T-helper 2 cell treated with Interferon-gamma antibody and Interleukin-4, amounts not matched to agents 100 ng/mL and 5 ng/mL, for 36 hours (primary cell): Measurements from ENCODE around the gene AIP. TPM values are rescaled to one million over a fixed set of nuclear protein-coding genes. Genes with fewer than 3 reads are reported as not detected.

ENCODE experiments used
- intact Hi-C: fragments of 100-400 bp; cut with micrococcal nuclease; formaldehyde crosslinking; loops from one replicate; pipeline ENCODE4 v1.15.1; 2023
- total RNA-seq: library from RNA; stranded (reverse); gene quantifications from 2 replicates; pipeline ENCODE4 v1.2.3, GENCODE V29; 2022

The AIP gene
- 150 and 157 TPM in 2 replicates for total RNA-seq

DNA sequence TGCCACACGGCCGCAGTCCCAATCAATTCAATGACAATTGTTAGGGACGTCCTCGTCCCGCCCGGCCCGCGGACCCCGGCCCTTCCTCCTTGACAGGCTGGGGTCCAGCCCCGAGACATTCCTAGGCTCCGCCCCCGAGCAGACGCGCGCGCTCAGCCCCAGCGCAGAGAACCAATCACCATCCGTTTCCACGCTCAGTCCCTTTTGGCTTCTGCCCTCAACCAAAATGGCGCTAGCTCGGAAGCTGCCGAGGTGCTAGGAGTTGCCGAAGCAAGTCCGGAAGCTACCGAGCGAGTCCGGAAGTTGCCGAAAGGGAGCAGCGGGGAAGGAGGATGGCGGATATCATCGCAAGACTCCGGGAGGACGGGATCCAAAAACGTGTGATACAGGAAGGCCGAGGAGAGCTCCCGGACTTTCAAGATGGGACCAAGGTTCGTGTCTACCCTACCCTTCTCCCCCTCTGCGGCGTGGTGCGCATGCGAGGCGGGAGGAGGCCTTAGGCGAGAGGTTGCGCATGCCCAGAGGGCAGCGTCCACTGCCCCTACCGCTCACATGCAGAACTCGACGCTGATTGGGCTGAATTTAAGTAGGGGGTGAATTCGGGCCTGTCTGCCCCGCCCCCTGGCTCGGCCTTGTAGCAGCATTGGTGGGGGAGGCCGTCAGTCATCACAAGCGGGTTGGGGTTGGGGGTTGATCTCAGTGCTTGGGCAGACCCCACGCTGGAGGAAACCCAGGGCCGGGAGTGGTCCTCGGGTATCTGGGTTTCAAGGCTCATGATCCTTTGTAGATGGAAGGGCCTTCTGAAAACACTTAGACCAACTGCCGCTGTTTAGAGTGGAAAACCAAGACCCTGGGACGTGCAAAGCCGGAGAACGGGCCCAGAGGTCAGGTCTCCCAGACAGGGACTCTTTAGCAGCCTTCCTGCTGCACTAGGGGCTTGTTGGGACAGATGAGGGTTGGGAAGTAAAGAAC is at the start of gene AIP:
Gene AIP (plus strand): TSS at position 200 of the 972 bp plus-strand sequence. CDS start 133 bp downstream, at position 333.
- intact Hi-C loops: loop anchor here (1.0 kb wide), 2 partner anchors 55 to 130 kb away; partner anchors contain the start of genes POLD4 and RPS6KB2

DNA sequence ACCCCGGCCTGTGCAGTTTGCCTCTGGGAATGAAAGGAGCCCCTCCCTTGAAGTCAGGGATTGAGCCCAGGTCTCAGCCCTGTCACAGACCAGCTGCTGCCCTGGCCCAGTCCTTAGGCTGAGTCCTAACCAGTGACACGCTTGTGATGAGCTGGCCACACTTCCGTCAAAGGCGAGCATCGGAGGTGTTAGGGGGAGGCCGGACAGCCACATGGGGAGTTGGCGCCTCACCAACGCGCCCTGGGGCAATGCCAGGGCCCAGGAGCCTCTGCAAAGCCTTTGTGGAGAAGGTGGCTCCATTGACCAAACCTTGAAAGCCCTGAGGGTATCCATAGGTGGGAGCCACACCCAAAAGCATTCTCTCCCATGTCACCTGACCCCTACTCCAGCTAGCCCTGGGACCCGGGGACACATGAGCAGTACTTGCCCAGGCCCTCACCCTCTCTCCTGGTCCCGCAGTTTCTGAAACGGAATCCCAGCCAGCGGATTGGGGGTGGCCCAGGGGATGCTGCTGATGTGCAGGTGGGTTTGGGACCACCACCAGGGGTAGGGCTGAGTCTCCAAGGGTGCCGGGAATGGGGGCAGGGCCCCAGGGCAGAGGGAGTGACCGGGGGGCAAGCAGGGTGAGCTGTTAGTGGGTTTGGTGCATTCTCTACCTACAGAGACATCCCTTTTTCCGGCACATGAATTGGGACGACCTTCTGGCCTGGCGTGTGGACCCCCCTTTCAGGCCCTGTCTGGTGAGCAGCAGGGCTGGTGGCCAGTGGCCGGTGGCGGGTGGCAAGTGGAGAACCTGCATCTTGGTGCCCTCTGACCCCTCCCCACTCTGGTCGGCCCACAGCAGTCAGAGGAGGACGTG is 49.1 kb upstream of the AIP start:
- intact Hi-C loops: no loop called here

DNA sequence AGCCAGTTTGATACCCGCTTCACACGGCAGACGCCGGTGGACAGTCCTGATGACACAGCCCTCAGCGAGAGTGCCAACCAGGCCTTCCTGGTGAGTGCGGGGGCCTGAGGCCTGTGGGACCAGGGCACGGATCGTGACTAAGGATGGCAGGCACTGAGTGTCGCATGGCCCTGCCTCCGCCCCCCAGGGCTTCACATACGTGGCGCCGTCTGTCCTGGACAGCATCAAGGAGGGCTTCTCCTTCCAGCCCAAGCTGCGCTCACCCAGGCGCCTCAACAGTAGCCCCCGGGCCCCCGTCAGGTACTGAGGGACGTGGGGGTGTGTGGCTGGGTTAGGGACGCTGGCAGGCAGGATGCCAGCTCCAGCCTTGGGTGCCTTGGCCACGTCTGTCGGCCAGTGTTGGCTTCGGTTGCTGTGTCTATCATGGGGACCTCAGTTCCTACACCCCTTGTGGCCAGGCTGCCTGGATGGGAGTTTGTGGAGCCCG is 48.4 kb upstream of the AIP start:
- intact Hi-C loops: no loop called here

DNA sequence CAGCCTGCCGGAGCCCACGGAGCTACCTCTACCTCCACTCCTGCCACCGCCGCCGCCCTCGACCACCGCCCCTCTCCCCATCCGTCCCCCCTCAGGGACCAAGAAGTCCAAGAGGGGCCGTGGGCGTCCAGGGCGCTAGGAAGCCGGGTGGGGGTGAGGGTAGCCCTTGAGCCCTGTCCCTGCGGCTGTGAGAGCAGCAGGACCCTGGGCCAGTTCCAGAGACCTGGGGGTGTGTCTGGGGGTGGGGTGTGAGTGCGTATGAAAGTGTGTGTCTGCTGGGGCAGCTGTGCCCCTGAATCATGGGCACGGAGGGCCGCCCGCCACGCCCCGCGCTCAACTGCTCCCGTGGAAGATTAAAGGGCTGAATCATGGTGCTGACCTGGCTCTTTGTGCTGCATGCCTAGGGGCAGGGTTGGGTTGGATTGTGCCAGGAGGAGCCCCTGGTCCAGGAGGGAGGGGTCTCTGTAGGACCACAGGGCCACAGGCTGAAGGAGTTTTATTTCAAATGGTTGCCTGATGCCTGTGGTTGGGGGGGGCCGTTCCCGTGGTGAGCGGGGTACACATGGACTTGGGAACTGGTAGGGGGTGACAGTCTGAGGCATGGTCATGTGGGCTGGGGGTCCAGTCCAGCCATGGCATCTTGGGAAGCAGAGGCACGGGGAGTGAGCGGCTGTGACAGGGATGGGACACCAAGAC is 47.6 kb upstream of the AIP start:
- intact Hi-C loops: no loop called here

DNA sequence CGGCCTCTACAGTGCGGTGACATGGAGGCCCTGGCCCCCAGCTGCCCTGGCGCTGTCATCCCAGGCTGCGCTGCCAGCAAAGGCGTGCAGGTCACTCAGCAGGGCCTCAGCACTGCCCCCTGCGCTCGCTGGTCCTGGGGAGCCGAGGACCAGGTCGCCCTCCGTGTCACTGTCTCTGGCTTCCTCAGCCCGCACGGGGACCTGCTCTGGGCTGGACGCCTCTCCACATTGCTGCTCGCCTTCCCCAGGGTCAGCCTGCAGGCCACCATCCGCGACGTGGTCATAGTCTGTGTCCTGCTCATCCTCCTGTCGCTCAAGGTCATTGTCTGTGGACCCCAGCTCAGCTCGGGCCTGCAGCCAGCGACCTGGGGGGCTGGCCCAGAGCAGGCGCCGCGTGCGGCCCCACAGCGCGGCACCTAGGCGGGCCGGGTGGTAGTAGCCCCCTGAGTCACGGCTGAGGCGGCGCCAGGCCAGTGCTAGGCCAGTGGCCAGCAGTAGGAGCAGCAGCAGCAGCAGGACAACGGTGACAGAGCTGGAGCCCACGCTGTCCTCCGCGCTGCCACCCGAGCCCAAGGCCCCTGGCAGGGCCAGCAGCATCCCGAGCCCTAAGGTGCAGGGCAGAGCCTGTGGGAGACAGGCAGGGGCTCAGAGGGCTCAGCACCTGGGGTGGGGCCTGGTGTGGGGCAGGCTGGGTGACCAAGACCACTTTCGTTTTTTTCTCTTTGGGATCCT is 46.9 kb upstream of the AIP start:
- intact Hi-C loops: loop anchor here (1.0 kb wide), 1 partner anchor 70 kb away; no protein-coding TSS in a partner anchor

DNA sequence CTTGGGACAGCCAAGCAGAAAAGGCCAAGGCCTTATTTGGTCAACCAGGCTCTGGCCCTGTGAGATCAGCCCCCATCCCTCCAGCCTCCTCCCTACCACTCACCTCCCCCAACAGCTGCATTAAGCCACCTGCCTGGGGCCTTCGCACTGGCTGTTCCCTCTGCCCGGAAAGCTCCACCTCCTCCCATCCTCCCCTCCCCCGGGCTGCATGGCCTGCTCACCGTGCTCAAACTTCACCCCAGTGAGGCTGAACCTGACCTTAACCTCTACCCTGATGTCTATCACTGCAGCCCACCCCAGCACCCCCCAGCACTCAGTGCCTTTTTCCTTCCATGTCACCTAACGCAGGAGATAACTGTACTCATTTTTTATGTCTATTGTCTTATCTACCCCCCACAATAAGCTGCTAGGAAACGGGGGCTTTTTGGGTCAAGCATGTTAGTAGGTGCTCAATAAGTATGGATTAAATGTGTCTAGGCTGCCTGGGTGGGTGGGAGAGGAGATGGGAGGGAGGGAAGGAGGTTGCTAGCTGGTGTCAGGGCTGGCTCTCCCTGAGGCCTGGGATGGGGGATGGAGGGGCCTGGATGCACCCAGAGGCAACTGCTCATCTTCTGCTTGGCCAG is 46.3 kb upstream of the AIP start:
- intact Hi-C loops: loop anchor here (1.0 kb wide), 2 partner anchors 8 to 70 kb away; partner anchors contain the start of gene RPS6KB2

DNA sequence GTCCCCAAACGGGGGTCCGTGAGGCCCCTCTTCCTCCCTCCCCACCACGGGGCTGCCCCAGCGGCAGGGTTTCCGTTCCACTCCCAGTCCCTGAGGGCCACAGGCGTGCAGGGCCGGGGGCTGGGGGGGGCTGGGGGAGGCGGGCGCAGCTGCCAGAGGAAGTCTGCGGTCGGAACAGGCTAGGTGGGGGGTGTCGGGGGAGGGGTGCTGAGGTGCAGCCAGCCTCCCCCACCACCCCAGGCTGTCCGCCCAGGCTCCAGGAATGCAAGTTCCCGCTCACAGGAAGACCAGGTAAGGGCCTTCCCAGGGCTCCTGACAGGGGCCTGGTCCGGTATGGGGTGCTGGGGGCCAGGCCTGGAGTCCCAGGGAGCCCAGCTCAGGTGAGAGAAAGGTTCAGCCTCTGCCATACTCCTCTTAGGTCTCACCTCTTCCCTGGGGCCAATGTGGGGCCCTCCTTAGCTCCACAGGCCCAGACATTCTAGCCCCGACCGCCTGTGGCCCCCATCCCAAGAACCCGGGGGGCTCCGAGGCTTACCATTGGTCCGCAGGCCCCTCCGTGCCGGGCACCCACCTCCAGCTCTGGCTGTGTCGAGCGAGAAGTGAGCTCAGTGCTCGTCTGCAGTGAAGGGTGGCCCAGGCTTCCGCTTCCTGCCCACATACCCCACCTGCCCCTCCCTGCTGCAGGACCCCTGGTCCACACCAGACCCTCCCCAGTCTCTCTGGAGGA is 45.6 kb upstream of the AIP start, which contains the start of gene PTPRCAP:
Gene PTPRCAP (minus strand): TSS at position 601 of the 727 bp plus-strand sequence. CDS start 63 bp downstream, at position 538.
- intact Hi-C loops: loop anchor here (1.0 kb wide), 1 partner anchor 9 kb away; the partner anchor contains the start of gene RPS6KB2

DNA sequence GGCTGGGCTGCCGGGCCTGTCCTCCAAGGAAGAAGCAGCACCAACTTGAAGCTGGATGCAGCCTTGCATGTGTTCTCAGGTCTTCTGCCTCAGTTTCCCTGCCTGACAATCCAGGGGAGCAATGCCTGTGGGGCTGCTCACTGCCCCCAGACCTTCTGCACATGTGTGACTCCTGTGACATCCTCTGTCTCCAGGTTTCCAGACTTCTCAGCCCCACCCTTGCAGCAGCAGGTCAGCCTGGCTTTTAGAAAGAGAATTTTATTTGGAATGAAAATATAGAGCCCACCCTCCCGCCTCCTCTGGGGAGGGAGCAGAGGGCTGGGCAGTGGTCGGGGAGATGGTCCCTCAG is 45.0 kb upstream of the AIP start:
- intact Hi-C loops: loop anchor here (1.0 to 2.0 kb wide), 3 partner anchors 9 to 47 kb away; partner anchors contain the start of genes RPS6KB2 and TMEM134

DNA sequence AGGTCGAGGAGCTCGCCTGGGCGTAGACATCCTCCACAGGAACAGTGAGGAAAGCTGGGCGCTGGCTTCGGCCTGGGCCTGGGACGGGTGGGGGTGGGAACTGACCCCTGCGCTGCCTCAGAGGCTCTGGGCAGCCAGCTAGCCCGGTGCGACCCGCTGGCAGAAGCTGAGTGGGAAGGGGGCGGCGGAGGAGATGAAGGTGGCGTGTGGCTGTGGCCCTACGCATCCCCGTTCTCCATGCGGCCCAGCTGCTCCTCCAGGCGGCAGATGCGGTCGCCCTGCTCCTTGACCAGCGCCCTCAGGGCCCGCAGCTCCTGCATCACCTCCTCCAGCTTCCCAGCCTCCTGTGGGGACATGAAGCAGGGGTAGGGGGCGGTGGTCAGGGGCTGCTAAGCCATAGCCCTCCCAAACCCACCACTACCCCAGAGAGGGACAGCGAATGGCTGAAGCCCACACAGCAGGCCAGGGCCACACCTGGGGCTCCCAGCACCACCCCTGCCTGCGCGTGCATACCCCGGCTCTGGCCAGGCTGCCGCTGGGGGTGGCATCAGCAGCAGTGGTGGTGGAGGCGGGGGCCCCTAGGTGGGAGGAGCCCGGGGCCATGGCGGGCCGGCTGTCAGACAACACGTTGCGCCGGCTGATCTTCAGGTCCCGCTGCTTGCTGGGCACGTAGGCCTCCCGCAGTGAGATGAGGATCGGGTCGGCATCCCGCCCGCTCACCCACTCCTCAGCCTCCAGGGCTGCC is 44.5 kb upstream of the AIP start:
- intact Hi-C loops: loop anchor here (2.0 kb wide), 2 partner anchors 30 to 46 kb away; partner anchors contain the start of gene TMEM134

DNA sequence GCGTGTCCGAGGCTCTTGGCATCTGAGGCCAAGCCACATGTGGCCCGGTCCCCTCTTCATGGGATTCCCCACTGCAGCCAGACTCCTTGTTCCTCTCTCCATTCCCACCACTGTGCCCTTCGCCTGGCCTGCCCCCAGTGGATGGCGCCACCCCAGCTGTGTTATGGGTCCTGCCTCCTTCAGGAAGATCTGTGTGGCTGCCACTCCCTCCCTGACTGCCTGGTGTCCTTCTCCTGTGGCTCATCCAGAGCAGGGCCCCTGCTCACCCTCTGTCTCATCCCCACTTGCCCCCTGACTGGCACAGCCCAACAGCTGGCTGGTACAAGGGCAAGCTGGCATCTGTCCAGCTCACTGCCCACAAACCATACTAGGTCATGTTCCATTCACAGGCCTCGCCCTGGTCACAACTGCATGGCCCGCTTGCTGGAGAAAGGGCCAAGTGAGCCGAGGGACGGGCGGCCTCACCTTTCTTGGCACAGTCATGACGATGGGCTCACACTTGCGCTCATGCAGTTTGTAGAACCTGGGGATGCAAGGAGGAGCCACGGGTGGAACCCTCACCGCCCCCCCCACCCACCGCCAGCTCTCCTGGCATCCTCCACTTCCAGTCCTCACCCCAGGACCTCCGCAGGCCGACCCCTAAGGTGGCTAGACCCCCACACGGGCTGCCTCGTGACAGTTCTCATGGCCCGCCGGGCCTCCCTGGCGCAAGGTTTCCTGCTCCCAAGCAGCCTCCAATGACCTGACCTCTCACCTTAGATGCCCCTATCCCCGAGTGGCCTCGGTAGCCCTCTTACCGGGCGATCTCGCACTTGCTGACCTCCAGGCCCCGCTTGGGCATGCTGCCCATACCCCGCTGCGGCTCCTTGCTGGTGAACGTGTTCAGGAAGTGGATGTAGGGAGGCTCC is 43.3 kb upstream of the AIP start:
- intact Hi-C loops: loop anchor here (2.0 kb wide), 2 partner anchors 29 to 45 kb away; partner anchors contain the start of gene TMEM134

DNA sequence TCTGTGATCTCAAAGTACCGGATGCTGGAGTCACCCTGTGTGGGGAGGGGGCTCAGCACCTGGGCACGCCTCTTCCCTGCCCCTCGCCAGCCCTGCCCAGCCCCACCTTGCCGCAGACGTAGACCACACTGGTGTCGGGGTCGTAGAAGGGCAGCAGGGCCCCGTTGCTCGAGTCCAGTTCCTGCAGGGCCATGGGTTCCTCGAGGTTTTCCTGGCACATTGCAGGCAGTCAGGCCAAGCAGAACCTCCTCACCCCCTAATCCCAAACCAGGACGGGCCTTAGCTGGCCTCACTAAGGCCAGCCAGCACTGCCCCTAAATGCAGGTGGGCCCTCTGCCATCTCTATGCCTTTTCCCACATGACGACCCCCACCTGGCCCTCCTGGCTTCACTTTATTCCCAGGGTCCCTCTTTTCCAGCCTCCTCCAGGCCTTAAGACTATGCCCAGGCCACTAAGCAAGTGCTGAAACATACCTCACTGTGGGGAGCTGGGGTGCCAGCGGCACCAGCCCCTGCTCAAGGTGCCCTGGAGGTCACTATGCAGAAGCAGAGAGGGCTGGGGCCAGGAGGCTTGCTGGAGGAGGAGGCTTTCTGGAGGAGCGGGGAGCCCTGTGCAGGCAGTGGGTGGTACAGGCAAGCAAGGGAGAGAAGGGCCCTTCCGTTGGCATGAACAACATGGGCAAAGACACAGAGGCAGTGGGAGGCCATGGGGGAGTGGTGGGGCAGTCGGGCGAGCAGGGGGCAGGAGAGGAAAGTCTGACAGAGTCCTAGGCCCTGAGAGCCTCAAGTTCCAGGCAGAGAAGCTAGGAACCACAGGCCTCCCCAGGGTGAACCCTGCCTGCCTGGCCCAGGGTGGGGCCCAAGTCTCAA is 42.4 kb upstream of the AIP start:
- intact Hi-C loops: no loop called here

DNA sequence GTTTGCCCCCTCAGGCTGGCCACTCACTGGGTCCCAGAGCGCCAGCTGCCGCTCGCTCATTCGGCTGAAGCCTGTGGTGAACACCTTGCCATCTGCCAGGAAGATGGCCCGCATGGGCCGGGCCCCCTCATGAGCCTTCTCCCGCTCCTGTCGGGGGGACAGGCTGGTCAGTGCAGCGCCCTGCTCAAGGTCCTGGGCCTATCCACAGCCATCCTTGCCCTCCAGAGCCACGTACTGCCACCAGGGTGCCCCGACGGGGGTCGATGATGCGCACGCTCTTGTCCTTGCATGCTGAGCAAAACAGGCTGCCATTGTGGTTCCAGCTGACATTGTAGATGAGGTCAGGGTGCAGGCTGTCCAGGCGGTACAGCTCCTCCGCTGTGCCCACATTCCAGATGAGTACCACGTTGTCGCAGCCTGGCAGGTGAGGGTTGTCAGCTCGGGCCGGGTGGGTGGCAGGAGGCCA is 41.7 kb upstream of the AIP start:
- intact Hi-C loops: no loop called here

DNA sequence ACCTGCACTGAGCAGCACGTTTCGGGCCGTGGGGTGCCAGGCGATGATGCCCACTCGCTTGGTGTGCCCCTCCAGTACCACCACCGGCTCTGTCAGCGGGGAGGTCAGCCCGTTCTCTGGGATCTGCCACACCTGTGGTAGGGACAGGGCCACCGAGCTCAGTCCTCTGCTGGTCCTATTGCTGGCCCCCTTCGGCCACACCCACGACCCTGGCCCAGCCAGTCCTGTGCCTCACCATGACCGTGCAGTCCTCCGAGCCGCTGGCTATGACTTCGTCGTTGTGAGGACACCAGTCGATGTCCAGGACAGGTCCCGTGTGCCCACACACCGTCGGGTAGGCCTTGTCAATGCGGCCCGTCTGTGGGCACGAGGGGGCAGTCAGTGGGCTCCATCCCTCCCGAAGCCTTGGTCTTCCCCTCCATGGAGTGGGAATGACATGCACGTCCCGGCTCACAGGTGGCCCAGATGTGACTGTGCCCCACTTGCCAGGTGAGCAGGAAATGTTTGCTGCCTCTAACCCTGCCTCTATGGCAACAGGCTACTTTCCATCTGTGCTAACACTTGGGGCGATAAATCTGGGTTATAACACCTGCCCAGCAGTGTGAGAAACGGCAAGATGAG is 41.0 kb upstream of the AIP start:
- intact Hi-C loops: no loop called here

DNA sequence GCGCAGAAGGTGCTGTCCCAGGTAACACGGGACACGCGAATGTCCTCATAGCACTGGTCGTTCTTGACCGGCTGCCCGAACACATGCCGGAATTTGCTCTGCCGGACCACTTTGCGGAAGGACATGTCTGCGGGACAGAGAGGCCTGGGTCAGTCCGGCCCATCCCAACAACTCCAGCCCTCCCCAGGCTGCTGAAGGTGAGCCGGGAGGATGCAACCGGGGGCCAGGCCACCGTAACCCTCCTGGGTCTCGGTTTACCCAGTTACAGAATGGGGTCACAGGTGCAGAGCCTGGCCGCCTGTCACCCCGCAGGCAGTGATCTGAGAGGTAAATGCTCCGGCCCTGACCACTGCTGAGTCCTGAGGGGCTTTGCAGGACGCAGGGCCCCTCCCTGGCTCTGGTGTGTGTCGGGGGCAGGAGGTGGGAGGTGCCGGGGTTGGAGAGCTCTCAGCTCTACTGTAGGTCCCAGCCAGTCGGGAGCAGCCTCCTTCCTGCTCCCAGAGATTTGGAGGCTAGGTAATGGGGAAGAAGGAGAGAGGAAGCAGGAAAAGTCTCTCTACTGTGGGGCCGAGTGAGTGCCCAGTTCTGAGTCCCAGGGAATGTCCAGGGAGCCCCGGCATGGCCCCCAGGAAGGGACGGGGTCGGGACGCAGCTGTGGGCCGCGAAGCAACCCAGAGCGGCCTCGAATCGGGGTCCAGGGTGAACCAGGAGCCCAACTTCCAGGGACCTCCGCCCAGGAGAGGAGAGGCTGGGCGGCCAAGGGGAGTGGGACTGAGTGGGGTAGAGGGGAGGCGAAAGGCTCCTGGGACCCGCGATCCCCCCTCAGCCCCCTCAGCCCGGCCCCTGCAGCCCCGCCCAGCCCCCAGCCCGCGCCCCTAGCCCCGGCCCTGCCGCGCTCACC is 40.1 kb upstream of the AIP start:
- intact Hi-C loops: no loop called here
